HG03095 (cell line): Measurements from ENCODE around the gene GCNT2.
"Not testable (repeated sequence)": the region's sequence is repeated elsewhere in the genome, so short reads cannot be mapped to it uniquely, and the experiment has no call there.

Experiments used
- ATAC-seq: cut with Tn5 transposase; IDR thresholded peaks from one replicate; pipeline ENCODE4 v1.9.1; 2021; ENCODE audit warnings: moderate library complexity; ENCODE audit not compliant: unreplicated experiment

Gene GCNT2

GRCh38 chr6:10599046-10599445 lies 77.9 kb downstream of the GCNT2 start:
- no peak for ATAC-seq

GRCh38 chr6:10600681-10601080 lies 79.5 kb downstream of the GCNT2 start:
- not testable (repeated sequence) for ATAC-seq

GRCh38 chr6:10603219-10603618 lies 82.1 kb downstream of the GCNT2 start:
- no peak for ATAC-seq

- ATAC-seq: no peak
Measured at GRCh38 chr6:10609038-10609437, 87.9 kb downstream of the GCNT2 start.

GRCh38 chr6:10610289-10610688 lies 89.1 kb downstream of the GCNT2 start:
- no peak for ATAC-seq

GRCh38 chr6:10612161-10612560 lies 91.0 kb downstream of the GCNT2 start:
- no peak for ATAC-seq

- no peak for ATAC-seq
Measured at GRCh38 chr6:10613077-10613476, 91.9 kb downstream of the GCNT2 start.

GRCh38 chr6:10613723-10614122 lies 92.6 kb downstream of the GCNT2 start:
- no peak for ATAC-seq

- ATAC-seq: no peak
Measured at GRCh38 chr6:10615675-10616074, 94.5 kb downstream of the GCNT2 start.

GRCh38 chr6:10616266-10616665 lies 95.1 kb downstream of the GCNT2 start:
- not testable (repeated sequence) for ATAC-seq

GRCh38 chr6:10617008-10617696 lies 96.0 kb downstream of the GCNT2 start:
- no peak for ATAC-seq

- no peak for ATAC-seq
Measured at GRCh38 chr6:10618409-10618808, 97.3 kb downstream of the GCNT2 start.

- ATAC-seq: no peak
Measured at GRCh38 chr6:10621213-10621612, 100.1 kb downstream of the GCNT2 start.

GRCh38 chr6:10621847-10622246 lies 100.7 kb downstream of the GCNT2 start:
- no peak for ATAC-seq

- ATAC-seq: no peak
Measured at GRCh38 chr6:10624836-10625235, 103.7 kb downstream of the GCNT2 start.

GRCh38 chr6:10626154-10626741 lies 105.1 kb downstream of the GCNT2 start:
- ATAC-seq: peak; percentile 70

GRCh38 chr6:10627800-10628199 lies 106.6 kb downstream of the GCNT2 start:
- no peak for ATAC-seq

- no peak for ATAC-seq
Measured at GRCh38 chr6:10630178-10630577, 109.0 kb downstream of the GCNT2 start.

- peak; percentile 94 for ATAC-seq
Measured at GRCh38 chr6:10633216-10633615, 112.1 kb downstream of the GCNT2 start.

GRCh38 chr6:10640412-10640811 lies 119.3 kb downstream of the GCNT2 start:
- no peak for ATAC-seq

- no peak for ATAC-seq
Measured at GRCh38 chr6:10641528-10641927, 120.4 kb downstream of the GCNT2 start.

- ATAC-seq: peak; percentile 85
Measured at GRCh38 chr6:10643201-10643651, 122.1 kb downstream of the GCNT2 start.

GRCh38 chr6:10644225-10644624 lies 123.1 kb downstream of the GCNT2 start:
- ATAC-seq: no peak
